Measurements from ENCODE around the gene FANK1.

DNA sequence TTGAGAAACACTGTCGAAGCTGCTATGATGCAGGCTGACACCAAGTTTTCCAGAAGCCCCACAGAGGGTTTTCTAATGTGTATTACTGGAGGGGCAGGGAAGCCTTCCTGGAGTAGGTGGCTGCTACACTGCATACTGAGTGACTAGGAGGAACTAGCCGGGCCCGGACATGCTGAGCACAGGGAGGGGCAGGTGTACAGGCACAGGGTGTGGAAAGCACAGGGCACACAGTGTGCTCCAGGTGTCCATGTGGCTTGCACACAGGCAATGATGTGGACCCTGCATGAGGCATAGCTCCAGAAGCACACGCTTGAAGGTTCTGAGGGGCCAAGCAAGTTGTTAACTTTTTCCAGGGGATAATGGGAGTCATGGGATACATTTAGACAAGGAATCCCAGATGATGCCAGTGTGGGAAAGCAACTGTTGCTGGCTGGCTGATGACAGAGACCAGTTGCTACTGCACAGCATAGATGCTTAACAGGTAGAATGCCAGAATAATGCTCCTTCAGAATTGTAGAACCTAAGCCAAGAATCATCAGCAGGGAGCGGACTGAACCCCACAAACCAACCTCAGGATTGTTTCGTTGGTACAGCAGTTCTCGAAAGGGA, 29.8 kb upstream of the FANK1 start:
- TF ChIP-seq, protein P1, sequence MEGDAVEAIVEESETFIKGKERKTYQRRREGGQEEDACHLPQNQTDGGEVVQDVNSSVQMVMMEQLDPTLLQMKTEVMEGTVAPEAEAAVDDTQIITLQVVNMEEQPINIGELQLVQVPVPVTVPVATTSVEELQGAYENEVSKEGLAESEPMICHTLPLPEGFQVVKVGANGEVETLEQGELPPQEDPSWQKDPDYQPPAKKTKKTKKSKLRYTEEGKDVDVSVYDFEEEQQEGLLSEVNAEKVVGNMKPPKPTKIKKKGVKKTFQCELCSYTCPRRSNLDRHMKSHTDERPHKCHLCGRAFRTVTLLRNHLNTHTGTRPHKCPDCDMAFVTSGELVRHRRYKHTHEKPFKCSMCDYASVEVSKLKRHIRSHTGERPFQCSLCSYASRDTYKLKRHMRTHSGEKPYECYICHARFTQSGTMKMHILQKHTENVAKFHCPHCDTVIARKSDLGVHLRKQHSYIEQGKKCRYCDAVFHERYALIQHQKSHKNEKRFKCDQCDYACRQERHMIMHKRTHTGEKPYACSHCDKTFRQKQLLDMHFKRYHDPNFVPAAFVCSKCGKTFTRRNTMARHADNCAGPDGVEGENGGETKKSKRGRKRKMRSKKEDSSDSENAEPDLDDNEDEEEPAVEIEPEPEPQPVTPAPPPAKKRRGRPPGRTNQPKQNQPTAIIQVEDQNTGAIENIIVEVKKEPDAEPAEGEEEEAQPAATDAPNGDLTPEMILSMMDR (IDR thresholded peaks at IDR 0.05): no peak
- TF ChIP-seq POLR2A (IDR thresholded peaks at IDR 0.05): no peak

Data from heart left ventricle (tissue), 13 donors.